Stimulated activated CD8-positive, alpha-beta memory T cell treated with anti-CD3 and anti-CD28 coated beads, Interleukin-15, amount 100 ng/mL, for 4 hours (primary cell): Measurements from ENCODE around the gene IL5RA.

Experiments
- DNase-seq, 2 donors: peaks; one replicate each; pipeline ENCODE4 v3.0.0-alpha.2; 2020; ENCODE audit warnings: low read depth in 2 of 2

IL5RA gene

DNA sequence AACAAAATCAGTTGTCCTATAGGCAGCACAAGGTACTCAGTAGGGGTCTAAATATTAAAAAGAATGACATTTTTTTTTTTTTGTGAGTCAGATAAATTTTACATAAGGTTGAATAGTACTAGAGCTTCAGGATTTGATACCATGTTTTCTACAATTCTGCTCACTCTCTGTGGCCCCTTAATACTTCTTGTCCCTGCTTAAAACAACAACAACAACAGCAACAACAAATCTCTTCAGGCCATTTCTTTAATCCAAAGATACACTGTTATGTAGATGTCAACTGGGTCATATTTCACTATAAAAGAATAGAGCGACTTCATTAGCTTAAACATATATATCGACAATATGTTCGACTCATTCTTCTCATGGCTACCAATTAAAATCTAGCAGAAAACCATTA lies 3.0 kb downstream of the IL5RA start:
- DNase-seq: no peak

DNA sequence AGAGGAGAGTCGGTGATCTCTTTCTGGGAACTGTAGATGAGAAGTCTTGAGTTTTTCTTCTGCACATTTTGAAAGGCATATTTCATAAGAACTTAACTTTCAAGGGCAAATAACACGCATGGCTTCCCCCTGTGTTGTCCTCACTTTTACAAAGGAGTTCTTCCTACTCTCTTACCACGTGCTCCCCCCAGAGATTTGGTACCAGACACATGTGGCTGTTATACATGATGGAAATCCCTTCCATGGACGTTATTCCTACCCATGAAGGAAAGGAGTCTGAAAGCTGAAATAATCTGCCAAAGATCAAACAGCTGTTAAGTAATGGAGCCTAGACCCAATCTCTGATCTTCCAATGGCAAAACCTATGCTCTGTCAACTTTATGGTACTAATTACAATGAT lies 4.4 kb downstream of the IL5RA start:
- no peak for DNase-seq

DNA sequence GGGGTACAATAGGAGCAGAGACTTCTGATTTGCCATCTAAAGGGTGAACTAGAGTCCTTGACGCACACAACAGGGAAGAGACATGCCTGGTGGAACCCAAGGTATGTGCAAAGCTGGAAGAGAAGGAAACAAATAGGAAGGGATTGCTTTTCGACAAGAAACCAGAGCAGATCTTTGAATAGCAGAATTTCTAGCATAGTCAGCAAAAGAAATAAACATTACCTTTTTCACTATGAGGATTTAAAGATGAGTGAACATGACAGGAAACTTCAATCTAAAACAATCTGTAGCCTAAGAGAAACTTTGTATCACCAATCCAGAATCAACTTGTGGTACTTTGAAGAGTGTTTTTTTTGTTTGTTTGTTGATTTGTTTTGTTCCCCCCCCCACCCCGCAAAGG lies 4.9 kb downstream of the IL5RA start:
- DNase-seq: no peak

DNA sequence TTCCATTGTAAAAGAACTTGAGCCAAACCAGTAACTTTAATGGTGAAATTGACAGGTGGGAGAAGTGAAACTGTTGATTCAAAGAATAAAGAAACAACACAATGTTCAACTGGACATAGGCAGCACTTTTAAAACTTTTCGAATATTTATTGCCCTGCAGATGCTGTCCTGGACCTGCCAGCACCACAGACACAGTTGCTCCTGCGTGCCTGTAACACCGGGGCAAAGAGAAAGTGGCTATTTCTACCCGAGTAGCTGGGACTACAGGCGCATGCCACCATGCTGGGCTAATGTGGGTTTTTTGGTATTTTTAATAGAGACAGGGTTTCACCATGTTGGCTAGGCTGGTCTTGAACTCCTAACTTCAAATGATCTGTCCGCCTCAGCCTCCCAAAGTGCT lies 7.4 kb downstream of the IL5RA start:
- no peak for DNase-seq

DNA sequence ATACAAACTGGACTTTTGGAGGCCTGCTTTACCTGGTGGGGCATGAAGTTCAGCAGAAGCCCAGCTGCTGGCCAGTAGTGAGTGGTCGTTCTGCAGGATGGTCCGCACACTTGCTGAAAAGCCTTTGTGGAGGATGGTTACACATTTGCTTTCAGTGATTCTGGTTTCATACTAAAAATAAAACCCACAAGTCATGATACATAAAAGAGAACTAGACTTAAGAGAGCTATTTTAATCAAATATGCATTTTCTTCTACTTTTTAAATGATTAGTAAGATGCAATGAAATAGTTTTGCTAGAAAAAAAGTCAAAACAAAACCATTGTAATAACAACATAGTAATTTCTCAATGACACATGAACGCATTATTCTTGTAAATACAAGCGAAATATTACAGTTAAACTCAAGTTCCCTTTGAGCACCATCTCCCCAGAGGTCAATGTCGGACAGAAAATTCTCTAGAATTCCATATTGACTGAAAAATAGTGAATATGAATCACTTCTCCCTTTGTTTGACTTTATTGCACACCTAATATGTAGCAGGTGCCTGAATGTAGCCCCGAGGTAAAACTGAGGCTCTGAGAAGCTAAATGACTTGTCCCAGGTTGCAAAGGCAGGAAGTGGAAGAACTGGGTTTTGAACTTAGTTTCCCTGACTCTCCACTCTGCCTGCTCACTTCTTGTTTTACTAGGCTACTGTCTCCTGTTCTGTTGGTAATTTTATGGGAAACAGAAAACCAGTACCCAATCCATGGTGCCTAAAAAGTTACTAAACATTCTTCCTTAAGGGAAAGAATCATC lies 8.3 kb downstream of the IL5RA start:
- no peak for DNase-seq

DNA sequence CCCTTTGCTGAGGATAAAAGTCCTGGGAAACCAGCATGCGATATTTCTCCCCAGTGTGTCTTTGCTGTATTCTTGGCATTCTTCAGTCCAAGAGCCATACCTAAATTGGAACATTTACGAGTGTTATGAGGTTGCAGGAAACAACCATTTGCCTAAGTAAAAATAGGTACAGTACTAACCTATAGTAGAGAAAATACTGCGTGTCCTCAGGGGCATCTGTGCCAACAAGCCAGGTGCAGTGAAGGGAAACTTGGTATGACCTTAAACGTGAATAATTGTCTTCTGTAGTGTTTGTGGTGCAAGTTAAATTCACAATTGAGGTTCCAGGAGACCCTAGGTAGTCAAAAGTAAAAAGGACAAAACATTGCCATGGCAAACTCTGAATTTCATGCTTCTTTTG lies 12.2 kb downstream of the IL5RA start:
- DNase-seq: no peak

DNA sequence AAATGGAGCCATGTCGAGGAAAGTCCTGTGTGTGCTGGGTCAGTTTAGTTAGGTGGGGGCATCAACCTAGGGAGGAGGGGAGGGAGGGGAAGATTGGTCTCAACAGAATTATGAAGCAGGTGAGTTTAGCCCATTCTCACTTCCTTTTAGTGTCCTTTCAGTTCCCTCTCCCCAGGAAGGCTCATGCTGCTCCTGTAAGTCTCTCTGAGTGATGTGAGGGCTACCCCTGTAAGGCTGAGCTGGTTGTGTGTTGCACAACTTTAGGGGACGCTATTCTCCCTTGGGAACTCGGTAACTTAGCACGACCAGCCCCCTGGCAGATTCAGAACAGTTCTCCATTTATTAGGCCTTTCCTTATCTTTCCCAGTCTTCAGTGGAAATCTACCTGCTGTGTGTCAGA lies 21.2 kb downstream of the IL5RA start:
- no peak for DNase-seq

DNA sequence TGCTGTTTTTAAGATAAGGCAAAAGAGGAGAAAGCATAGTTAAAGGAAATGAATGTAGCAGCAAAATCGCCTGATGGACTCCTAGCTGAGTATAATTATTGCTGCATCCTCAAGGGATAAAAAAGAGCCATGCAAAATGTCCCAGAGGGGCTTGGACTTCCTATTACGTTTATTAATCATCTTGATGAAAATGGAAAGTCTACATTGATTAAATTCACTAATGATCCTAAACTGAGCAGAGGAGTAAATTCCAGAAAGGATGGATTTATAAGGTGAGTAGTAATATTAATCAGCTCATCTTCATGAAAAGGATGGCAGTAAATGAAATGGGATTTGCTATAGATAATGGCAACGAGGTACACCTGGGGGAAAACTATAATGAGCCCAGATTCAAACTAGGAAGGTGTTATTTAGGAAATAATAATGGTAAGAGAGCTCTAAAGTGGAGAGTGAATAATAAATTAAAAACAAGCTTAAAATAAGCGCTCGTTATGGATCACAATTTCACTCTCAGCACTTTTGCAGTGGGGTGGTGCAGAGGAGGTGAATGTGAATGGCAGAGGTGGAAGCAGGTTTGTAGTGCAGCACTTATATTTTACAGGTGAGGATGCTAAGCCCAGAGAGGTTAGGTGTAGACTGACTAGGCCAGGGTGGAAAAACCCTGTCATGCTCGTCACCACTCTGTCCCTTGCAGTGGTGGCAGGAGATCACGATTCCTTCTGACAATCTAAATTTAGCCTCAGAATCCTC lies 22.3 kb downstream of the IL5RA start:
- no peak for DNase-seq

DNA sequence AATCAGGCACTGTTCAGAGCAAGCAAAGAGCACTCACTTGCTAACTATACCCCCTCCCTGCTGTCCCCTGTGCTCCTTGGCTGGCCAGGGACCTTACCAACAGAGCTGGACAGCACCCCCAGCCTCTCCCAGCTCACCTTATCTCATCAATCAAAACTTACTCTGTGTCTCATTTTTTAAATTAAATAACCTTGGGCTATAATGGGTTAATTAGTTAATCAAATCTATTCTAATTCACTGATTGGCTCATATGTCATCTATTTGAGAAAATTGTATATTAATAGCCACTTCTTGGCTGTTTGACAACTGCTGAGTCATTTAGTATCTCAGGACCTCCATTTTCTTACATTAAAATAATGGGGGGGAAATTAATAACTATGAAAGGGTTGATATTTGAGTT lies 22.9 kb downstream of the IL5RA start:
- DNase-seq: no peak

DNA sequence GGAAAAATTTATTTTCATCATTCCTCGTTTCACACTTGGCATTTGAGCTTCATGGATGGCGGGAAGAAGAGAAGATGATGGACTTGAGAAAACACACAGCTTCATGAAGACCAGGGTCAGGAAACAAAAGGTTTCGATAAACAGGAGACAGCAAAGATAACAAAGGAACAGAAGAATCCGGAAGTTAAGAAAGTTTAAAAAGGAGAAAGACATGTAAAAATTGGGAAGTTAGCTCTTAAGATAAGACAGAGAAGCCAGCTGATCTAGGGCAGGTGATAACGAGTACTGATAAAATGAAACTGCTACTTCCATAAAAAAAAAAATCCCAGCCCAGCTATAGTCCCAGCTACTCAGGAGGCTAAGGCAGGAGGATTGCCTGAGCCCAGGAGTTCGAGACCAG lies 23.9 kb downstream of the IL5RA start:
- no peak for DNase-seq

DNA sequence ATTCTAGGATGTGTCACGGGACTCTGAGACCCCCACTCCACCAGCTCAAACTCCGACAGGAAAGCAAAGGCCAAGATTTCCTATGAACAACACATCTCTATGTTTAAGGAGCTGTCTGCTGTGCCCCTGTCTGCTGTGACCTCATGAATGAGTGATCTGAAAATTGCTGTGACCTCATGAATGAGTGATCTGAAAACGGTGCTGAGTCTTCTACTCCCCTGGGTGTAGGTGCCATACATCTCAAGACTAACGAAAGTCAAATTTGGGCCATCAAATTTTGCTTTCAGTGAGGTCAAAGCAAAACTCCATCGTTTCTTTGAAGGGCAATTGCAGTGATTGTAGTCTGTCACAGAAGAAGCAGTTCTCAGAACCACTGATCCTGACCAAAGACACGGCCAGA lies 24.4 kb downstream of the IL5RA start:
- no peak for DNase-seq

DNA sequence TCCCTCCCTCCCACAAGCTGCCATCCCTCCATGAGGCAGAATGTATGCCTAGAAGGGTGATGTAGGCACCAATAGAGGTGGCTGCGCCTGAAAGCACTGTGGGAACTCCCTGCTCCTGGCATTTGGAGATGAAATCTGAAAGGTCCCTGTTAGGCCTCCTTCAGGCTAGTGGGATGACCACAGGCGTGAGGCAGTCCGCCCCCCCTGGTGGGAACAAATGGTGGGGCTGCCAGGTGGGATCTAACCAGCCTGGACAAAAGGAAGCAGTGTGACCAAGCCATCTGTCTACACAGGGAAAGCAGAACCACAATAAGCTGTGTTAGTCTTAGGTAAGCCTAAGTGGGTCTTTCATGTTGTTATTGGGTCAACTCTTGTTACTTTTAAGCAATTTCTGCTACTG lies 25.3 kb downstream of the IL5RA start:
- no peak for DNase-seq

DNA sequence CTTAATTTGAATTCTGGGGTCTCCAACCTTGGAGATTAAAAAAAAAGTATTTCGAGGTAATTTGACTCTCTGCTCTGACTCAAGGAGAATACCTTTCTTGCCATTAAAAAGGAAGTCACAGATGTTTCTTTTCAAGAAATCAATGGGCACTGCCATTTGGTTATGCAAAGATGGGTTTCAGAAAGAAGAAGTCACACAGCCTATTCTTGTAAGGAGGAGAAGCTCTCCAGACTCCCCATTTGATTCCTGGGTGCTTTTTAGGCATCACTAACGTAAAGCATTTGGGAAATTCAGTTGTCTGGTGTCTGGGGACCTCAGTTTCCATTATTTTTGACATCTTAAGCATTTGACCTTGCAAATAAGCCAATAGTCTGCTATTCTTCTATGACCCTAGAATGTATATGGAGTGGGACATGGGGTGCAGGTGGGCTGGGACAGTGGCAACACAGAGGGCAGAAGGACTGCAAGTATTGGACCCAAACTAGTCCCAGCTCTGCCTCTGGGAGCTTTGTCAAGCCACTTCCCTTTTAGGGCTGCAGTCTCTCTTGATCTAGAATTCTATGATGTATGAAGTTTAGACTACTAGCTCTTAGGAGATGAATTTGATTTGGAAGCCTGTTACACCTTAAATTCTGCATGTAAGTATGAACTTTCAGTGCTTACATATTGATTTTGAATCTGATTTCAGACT lies 27.8 kb downstream of the IL5RA start:
- no peak for DNase-seq

DNA sequence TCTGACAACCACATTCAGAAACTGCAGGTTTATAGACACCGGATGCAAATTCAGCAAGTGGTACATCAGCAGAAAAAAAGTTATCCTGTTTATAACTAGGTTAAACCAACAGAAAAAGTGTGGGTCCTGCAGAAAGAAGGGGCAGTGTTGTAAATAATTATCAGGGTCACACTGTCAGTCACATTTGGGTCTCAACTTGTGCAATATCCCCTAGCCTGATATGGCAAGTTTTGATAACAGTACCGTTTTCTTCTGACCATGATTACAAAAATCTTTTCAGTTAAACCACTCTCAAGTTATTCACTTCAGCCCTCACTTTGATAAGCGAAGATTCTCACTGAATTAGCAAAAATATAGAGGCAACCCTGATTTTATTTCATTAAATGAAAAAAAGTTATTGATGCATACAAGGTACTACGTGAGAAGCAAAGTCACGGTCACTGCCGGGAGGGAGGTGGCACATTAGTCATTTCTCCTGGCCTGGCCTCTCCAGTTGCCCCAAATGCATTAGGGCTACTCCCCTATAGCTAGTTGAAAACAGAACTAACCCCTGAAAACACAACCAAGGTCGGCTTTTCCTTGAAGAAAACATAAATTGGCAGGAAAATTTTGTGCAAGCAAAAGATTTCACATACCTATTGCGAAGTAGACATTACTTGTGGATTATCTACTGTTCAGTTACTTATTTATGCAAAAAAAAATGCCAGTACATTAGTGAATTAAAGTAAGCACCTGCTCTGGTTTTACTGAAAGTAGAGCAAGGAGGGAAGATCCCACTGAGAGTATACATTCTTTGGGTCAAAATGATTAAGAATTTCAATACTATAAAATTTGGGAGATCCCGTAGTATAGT lies 28.6 kb downstream of the IL5RA start:
- no peak for DNase-seq

DNA sequence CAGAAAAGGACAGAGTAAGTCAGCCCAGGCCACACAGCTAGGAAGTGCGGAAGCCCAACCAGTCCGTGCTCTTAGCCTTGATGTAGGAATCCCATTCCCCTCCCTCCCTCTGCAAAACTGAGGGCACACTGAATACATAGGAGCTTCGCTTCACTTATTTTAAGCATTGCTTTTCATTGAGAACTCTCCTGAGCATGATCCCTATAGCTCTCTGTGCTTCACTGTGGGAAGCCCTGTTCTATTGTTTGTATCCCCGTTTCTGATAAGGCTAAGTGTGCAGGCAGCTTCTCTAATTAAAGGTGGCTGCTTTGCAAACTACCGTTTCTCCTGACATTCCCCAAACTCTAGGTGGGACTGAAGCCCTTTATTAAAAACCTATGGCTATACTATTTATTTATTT lies 29.9 kb downstream of the IL5RA start:
- DNase-seq: no peak

DNA sequence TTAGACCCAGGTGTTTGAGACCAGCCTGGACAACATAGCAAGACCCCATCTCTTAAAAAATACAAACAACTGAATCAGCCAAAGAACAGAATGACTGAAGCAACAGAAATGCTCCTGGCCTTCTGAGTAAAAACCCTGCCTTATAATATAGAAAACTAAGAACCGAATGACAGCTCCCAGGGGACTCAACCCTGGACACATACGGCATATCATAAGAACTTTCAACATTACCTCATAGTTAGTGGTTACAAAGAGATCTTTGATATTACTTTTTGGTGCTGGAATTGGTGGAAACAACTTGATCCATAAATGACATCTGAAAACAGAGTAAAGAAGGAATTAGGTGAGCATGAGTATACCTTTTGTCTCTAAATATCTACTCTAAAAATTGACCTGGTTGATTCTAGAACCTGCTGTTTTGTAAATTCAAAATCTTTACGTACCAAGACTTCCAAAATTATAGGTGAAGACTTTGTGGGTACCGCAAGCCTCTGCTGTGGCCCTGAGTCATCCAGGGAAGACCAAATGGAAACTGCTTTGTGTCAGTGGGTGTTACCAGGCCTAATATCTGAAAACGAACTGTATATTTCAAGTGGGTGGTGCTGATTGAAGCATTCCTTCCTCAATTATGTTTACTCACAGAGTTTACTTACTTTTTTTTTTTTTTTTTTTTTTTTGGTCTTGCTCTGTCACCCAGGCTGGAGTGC lies 35.5 kb downstream of the IL5RA start:
- no peak for DNase-seq

DNA sequence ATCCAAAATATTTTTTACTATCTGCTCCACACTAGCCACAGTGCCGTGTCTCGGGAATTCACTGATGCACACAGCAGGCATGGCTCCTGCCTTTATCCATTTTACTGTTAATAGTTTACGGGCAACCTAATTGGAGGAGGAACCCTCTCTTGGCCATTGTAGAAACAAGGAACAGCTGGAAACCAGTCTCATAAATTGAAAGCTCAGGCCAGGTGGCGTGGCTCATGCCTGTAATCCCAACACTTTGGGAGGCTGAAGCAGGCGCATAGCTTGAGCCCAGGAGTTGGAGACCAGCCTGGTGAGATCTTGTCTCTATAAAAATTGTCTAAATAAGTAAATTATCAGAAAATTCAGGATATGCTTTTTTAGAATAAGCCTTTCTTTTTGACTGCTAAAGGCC lies 39.0 kb downstream of the IL5RA start:
- no peak for DNase-seq

DNA sequence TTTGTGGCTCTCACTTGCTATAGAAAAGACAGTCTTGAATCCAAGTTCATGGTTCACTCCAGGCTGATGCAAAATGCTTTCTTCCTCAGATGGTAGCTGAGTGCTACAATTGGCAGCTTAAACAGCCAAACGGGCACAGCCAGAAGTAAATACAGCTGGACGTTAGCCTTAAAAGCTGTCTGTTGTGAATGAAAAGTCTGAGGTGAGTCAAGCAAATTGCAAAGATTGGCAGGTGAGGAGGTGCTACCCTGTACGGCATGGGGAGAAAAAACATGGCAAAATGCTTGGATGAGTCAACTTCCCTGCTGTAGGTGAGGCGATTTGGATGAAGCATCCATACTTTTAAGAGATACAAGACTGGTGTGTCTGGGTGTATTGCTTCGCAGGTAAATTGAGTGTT lies 40.5 kb downstream of the IL5RA start:
- DNase-seq: no peak

DNA sequence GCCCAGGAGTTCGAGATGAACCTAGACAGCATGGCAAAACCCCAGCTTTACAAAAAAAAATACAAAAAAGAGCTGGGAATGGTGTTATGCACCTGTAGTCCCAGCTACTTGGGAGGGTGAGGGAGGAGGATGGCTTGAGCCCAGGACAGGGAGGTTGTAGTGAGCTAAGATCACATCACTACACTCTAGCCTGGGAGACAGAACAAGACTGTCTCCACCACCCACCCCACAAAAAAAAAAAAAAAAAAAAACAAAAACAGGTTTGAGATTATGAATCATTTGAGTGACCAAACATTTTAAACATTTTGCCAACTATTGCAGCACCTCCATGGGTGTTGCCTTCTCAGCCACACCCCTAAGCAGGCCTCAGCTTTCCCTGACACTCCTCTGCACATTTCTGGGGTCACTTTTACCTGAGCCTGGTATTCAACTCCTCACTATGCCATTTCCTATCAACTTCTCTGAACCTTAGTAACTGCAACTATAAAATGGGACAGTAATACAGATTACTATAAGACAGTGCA lies 41.8 kb downstream of the IL5RA start:
- DNase-seq: no peak

DNA sequence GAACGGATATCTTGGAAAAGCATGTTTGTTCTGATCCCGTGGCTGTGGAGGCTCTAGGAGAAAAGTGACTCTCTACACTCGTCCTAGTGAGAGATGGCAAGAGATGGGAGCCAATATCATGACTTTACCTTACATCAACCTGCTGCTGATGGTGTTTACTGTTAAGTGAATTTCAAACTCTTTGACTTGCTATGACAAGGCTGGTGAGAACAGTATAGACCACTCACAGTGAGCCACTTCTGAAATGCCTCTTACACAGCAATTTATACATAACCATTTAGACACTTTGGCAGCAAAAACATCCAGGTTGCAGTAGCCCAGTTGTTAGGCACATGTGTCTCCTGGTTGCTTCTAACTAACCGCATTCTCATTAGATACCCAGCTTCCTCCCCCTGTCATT lies 43.3 kb downstream of the IL5RA start:
- DNase-seq: no peak

DNA sequence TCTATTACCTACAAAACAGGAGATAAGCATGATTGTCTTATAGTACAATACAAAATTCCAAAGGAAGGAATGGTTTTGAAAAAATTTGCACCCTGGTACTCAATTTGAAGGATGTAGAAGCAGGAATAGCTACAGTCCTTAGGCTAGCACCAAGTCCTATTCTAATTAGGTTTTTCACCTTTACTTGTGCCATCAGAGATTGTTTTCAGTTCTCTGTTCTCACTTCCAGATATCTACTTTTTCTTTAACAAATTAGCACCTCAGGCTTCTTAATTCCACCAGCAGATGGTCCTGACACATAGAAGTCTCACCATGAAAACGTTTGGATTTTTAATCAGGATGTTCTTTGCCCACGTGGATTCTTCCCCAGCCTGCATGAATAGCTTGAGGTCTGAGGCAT lies 43.8 kb downstream of the IL5RA start:
- no peak for DNase-seq
